Psoas muscle (tissue), 8 donors: ENCODE data around the gene ACSF2. TPM values are rescaled to one million over a fixed set of nuclear protein-coding genes. Genes with fewer than 3 reads are reported as not detected.

Source experiments
- ATAC-seq, 4 donors: fragments of 200-7000 bp; cut with Tn5 transposase; one replicate each; pipeline ENCODE4 v1.9.1; 2020; ENCODE audit warnings: moderate library complexity in 3 of 4, mild to moderate bottlenecking in 2 of 4
- DNase-seq, 2 donors: peaks; one replicate each; pipeline ENCODE4 v3.0.0-alpha.2; 2020
- H3K27ac ChIP-seq: fragments of 200-600 bp; one replicate; pipeline ENCODE4 v1.8.0; 2022
- H3K27me3 ChIP-seq, 3 donors: fragments of 200-600 bp in 1 of 3; one replicate each; pipeline versions ENCODE4 v1.6.1 to v1.8.0; 2013 to 2022; ENCODE audit warnings: low read length in 2 of 3, mild to moderate bottlenecking in 2 of 3, moderate library complexity in 1 of 3; ENCODE audit not compliant: insufficient read depth in 3 of 3
- H3K36me3 ChIP-seq, 2 donors: fragments of 200-600 bp in 1 of 2; one replicate each; pipeline versions ENCODE4 v1.6.1 to v1.8.0; 2013 to 2022; ENCODE audit warnings: low read depth in 1 of 2, mild to moderate bottlenecking in 1 of 2, moderate library complexity in 1 of 2; ENCODE audit not compliant: insufficient read depth in 1 of 2
- H3K4me1 ChIP-seq: fragments of 200-600 bp; one replicate; pipeline ENCODE4 v1.8.0; 2022
- H3K4me3 ChIP-seq: fragments of 200-600 bp; one replicate; pipeline ENCODE4 v1.8.0; 2022; ENCODE audit warnings: mild to moderate bottlenecking
- H3K9me3 ChIP-seq: fragments of 200-600 bp; one replicate; pipeline ENCODE4 v1.8.0; 2022
- CTCF ChIP-seq: fragments of 200-600 bp; IDR thresholded peaks from one replicate; pipeline ENCODE4 v1.8.0; 2022; ENCODE audit warnings: antibody characterized with exemption
- WGBS, 3 donors: extraction: QIAGEN DNeasy Blood & Tissue Kit; methylation state at CpG; one replicate each; pipeline versions ENCODE4 v1.1.6 to v1.1.7; 2013; 5-methylcytosine and 5-hydroxymethylcytosine counted together
- intact Hi-C, 2 donors: fragments of 100-400 bp; cut with DNase I; formaldehyde crosslinking; loops; one replicate each; pipeline versions ENCODE4 v1.11.0 to v1.14.2; 2022
- polyA plus RNA-seq, 3 donors: library from polyadenylated mRNA; stranded (reverse); fragments of 200-250 nt; gene quantifications; one replicate each; pipeline ENCODE4 v1.2.3, GENCODE V29; 2013
- total RNA-seq, 4 donors: library from RNA; stranded (reverse); fragmentation: NEBNext Ultra II Directional in 2 of 4; extraction: Animal tissue kit (Norgen Biotek cat#: 25700) in 2 of 4; gene quantifications; one replicate each; pipeline versions ENCODE4 v1.2.1 to v1.2.4, GENCODE V29; 2021 to 2023
- donor health status: healthy with polysubstance abuse.
- donor health status: DM: no; HTN: no; CAD: no; lungs with moderate emphysema.
- donor health status: Bipolar disorder and iron deficiency.
- donor health status: healthy.
- donor health status: DM: yes; HTN: yes; CAD: no.
- donor health status: DM: no; HTN: no; CAD: no.
- donor health status: DM: no; HTN: no; CAD: no.
- donor health status: DM: yes; HTN: yes; CAD: no.

The ACSF2 gene
- total and polyA plus RNA-seq, 7 donors = 14.4 to 72.3 (median 35.5) TPM

GRCh38 chr17:50448643-50449042 lies 22.6 kb downstream of the ACSF2 start:
- Histone ChIP-seq H3K4me3 (no peak overlapping the region), H3K9me3 (no peaks in the 10 kb centered on the region), H3K27ac (no peak overlapping the region), H3K36me3 (no peaks in the 10 kb centered on the region), H3K4me1 (peaks cover 29% of the 10 kb centered on the region), H3K27me3 (no peaks in the 10 kb centered on the region)
- no peak for TF ChIP-seq CTCF
- intact Hi-C loops = no loop called here
- ATAC-seq = peak in 1 of 4 donors; percentile 31
- no peak for DNase-seq
- WGBS, 3 donors = 32 to 56% (median 37%) methylated on average over 2 of the region's 2 CpGs

- H3K4me1 ChIP-seq = peaks cover 19% of the 10 kb centered on the region
- WGBS, 3 donors = 70 to 76% (median 71%) methylated on average over 7 of the region's 7 CpGs
- ATAC-seq = no peak
- H3K4me3 ChIP-seq = no peak overlapping the region
- intact Hi-C loops = no loop called here
- no peaks in the 10 kb centered on the region for H3K36me3 ChIP-seq
- no peak for TF ChIP-seq CTCF
- no peak overlapping the region for H3K27ac ChIP-seq
- no peak for DNase-seq
- H3K9me3 ChIP-seq = no peaks in the 10 kb centered on the region
- H3K27me3 ChIP-seq = no peaks in the 10 kb centered on the region
Observed at GRCh38 chr17:50451943-50452629, 26.1 kb downstream of the ACSF2 start.

GRCh38 chr17:50452630-50453300 lies 26.7 kb downstream of the ACSF2 start:
- no peaks in the 10 kb centered on the region for H3K27me3 ChIP-seq
- no peak overlapping the region for H3K27ac ChIP-seq
- no peaks in the 10 kb centered on the region for H3K9me3 ChIP-seq
- DNase-seq = no peak
- 81 to 88% (median 82%) methylated on average over 10 of the region's 10 CpGs for whole genome bisulfite sequencing, 3 donors
- intact Hi-C loops = no loop called here
- no peaks in the 10 kb centered on the region for H3K36me3 ChIP-seq
- no peak for TF ChIP-seq CTCF
- peaks cover 17% of the 10 kb centered on the region for H3K4me1 ChIP-seq
- H3K4me3 ChIP-seq = no peak overlapping the region
- no peak for ATAC-seq

- Histone ChIP-seq H3K27ac (no peak overlapping the region), H3K27me3 (no peaks in the 10 kb centered on the region), H3K9me3 (no peaks in the 10 kb centered on the region), H3K36me3 (no peaks in the 10 kb centered on the region), H3K4me1 (peaks cover 8% of the 10 kb centered on the region), H3K4me3 (no peak overlapping the region)
- ATAC-seq (no peak), DNase-seq (no peak)
- intact Hi-C loops = no loop called here
- WGBS, 3 donors = 84 to 93% (median 84%) methylated on average over 3 of the region's 3 CpGs
- TF ChIP-seq CTCF = no peak
Observed at GRCh38 chr17:50453901-50454300, 27.9 kb downstream of the ACSF2 start.
